SK-N-SH (cell line): Measurements from ENCODE around the gene BCAR1.
"Not testable (repeated sequence)": the region's sequence is repeated elsewhere in the genome, so short reads cannot be mapped to it uniquely, and the experiment has no call there.

ENCODE experiments used
- EP300 ChIP-seq, 2 experiments: IDR thresholded peaks; 2 replicates each; pipeline versions ENCODE4 v1.4.0 to v1.6.1; 2012; ENCODE audit warnings: borderline replicate concordance in 1 of 2, low read depth in 1 of 2, low read length in 1 of 2
- FOXM1 ChIP-seq: IDR thresholded peaks from 2 replicates; pipeline ENCODE4 v1.4.0; 2012; ENCODE audit warnings: low read depth, mild to moderate bottlenecking
- JUND ChIP-seq: IDR thresholded peaks from 2 replicates; pipeline ENCODE4 v1.4.0; 2012
- TF ChIP-seq, protein P1 (sequence below): fragments of 200-600 bp; sonication (generic); IDR thresholded peaks from 2 replicates; pipeline ENCODE4 v1.6.1; 2017; ENCODE audit warnings: antibody characterized with exemption, mild to moderate bottlenecking, moderate library complexity

DNA sequence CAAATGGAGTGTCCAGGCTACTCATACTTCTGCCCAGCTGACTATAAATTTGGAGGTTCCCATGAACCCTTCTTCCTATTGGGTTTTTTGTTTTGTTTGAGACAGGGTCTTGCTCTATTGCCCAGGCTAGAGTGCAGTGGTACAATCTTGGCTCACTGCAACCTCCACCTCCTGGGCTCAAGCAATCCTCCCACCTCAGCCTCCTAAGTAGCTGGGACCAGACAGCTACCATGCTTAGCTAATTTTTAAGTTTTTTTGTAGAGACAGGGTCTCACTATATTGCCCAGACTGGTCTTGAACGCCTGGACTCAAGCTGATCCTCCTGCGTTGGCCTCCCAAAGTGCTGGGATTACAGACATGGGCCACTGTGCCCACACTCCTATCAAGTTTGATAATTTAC lies 29.6 kb upstream of the BCAR1 start:
- not testable (repeated sequence) for TF ChIP-seq EP300 (IDR thresholded peaks at IDR 0.05; ENCODE audit: borderline replicate concordance in 1 of 2, low read depth in 1 of 2, low read length in 1 of 2); FOXM1; JUND
- TF ChIP-seq, protein P1, sequence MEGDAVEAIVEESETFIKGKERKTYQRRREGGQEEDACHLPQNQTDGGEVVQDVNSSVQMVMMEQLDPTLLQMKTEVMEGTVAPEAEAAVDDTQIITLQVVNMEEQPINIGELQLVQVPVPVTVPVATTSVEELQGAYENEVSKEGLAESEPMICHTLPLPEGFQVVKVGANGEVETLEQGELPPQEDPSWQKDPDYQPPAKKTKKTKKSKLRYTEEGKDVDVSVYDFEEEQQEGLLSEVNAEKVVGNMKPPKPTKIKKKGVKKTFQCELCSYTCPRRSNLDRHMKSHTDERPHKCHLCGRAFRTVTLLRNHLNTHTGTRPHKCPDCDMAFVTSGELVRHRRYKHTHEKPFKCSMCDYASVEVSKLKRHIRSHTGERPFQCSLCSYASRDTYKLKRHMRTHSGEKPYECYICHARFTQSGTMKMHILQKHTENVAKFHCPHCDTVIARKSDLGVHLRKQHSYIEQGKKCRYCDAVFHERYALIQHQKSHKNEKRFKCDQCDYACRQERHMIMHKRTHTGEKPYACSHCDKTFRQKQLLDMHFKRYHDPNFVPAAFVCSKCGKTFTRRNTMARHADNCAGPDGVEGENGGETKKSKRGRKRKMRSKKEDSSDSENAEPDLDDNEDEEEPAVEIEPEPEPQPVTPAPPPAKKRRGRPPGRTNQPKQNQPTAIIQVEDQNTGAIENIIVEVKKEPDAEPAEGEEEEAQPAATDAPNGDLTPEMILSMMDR: not testable (repeated sequence)
